IPS DF 4.7 (cell line): ENCODE measurements around the gene RILP.

Source experiments
- DNase-seq: peaks from one replicate; pipeline ENCODE4 v3.0.0-alpha.2; 2013; ENCODE audit warnings: low spot score; ENCODE audit errors: extremely low read depth

Gene RILP

GRCh38 chr17:1604831-1605528 is 44.7 kb downstream of the RILP start:
- no peak for DNase-seq

GRCh38 chr17:1601571-1601970 is 48.1 kb downstream of the RILP start:
- no peak for DNase-seq

GRCh38 chr17:1598399-1599095 is 51.1 kb downstream of the RILP start:
- DNase-seq, result no peak

- no peak for DNase-seq
These were observed 51.8 kb downstream of the RILP start for GRCh38 chr17:1597861-1598342.
